ENCODE data around the gene EFNA1. TPM values are rescaled to one million over a fixed set of nuclear protein-coding genes. Genes with fewer than 3 reads are reported as not detected.
"Not testable (repeated sequence)": the region's sequence is repeated elsewhere in the genome, so short reads cannot be mapped to it uniquely, and the experiment has no call there.

EFNA1 gene
- total RNA-seq, 1 donor from 2014 or later = 144 TPM

DNA sequence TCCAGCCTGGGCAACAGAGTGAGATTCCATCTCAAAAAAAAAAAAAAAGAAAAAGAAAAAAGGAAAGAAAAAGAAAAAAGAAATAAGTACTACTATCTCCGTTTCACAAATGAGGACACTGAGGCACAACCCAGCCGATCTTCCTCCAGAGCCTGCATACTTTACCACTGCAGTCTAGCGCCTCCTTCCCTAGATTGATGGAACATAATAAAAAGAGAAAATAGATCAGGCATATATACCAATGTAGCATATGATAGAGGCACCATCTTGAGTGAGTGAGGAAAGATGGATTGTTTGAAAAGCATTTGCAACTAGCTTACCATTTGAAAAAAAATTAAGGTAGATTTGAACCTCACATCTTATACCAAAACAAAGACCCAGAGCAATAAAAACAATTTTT, 17.8 kb downstream of the EFNA1 start:
- no peak overlapping the region for H3K27ac ChIP-seq
- no peaks in the 10 kb centered on the region for H3K9me3 ChIP-seq
- TF ChIP-seq, protein P1, sequence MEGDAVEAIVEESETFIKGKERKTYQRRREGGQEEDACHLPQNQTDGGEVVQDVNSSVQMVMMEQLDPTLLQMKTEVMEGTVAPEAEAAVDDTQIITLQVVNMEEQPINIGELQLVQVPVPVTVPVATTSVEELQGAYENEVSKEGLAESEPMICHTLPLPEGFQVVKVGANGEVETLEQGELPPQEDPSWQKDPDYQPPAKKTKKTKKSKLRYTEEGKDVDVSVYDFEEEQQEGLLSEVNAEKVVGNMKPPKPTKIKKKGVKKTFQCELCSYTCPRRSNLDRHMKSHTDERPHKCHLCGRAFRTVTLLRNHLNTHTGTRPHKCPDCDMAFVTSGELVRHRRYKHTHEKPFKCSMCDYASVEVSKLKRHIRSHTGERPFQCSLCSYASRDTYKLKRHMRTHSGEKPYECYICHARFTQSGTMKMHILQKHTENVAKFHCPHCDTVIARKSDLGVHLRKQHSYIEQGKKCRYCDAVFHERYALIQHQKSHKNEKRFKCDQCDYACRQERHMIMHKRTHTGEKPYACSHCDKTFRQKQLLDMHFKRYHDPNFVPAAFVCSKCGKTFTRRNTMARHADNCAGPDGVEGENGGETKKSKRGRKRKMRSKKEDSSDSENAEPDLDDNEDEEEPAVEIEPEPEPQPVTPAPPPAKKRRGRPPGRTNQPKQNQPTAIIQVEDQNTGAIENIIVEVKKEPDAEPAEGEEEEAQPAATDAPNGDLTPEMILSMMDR (IDR thresholded peaks at IDR 0.05) = no peak
- H3K4me3 ChIP-seq = no peak overlapping the region
- H3K36me3 ChIP-seq = no peaks in the 10 kb centered on the region
- DNase-seq (no peak), ATAC-seq (no peak)
- H3K27me3 ChIP-seq (ENCODE audit: low read depth) = no peaks in the 10 kb centered on the region
- peaks cover 3% of the 10 kb centered on the region for H3K4me1 ChIP-seq
- intact Hi-C loops (cut with DNase I) = no loop called here

DNA sequence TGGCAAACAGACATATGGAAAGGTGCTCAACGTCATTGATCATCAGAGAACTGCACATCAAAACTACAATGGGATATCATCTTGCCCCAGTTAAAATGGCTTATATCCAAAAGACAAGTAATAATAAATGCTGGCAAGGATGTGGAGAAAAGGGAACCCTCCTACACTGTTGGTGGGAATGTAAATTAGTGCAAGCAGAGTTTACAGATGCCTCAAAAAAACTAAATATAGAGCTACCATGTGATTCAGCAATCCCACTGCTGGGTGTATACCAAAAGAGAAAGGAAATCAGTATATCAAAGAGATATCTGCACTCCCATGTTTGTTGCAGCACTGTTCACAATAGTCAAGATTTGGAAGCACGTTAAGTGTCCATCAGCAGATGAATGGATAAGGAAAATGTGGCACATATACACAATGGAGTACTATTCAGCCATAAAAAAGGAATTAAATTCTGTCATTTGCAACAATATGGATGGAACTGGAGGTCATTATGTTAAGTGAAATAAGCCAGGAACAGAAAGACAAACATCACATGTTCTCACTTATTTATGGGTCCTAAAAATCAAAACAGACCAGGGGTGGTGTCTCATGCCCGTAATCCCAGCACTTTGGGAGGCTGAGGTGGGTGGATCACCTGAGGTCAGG, 28.4 kb downstream of the EFNA1 start:
- H3K27me3 ChIP-seq (ENCODE audit: low read depth); H3K27ac ChIP-seq; H3K4me1 ChIP-seq; H3K9me3 ChIP-seq; DNase-seq; intact Hi-C loops (cut with DNase I); H3K4me3 ChIP-seq; ATAC-seq; H3K36me3 ChIP-seq: not testable (repeated sequence)

DNA sequence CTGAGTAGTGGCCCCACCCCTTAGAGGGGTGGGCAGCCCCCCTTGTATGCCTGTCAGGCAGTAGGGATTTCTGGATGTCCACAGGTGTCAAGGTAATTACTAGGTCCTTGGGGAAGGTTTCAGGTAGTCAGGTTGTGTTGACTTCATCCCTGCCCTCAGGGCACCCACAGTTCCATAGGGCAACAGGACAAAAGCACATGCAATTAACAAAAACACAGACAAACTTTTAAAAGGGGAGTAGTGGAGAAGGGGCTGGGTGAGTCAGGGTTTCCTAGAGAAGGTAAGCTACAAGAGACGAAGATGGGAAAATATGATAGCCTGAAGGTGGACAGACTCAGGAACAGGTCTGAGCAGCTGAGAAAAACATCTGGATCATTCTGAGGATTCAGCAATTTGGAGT, 31.3 kb downstream of the EFNA1 start:
- H3K36me3 ChIP-seq = no peaks in the 10 kb centered on the region
- no peaks in the 10 kb centered on the region for H3K4me1 ChIP-seq
- intact Hi-C loops (cut with DNase I) = no loop called here
- H3K9me3 ChIP-seq = no peaks in the 10 kb centered on the region
- DNase-seq (no peak), ATAC-seq (no peak)
- TF ChIP-seq, protein P1 (IDR thresholded peaks at IDR 0.05) = no peak
- H3K27ac ChIP-seq = no peak overlapping the region
- H3K27me3 ChIP-seq (ENCODE audit: low read depth) = no peaks in the 10 kb centered on the region
- no peak overlapping the region for H3K4me3 ChIP-seq

DNA sequence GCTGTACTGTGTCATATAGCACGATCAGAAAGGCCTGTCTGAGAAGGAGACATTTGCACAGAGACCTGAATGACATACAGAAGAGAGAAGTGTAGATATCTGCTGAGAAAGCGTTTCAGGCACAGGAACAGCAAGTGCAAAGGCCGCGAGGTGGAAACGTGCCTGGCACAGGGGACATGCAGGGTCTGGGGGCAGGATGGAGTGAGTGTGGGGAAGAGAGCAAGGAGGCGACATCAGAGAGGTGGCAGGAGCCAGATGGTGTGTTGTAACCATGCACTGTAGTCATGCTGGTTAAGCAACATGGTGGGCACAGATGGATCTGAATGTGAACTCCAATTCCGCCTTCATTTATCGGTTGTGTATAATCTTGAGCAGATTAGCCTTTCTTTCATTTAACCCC, 32.5 kb downstream of the EFNA1 start:
- H3K36me3 ChIP-seq = no peaks in the 10 kb centered on the region
- intact Hi-C loops (cut with DNase I) = no loop called here
- no peak for DNase-seq

DNA sequence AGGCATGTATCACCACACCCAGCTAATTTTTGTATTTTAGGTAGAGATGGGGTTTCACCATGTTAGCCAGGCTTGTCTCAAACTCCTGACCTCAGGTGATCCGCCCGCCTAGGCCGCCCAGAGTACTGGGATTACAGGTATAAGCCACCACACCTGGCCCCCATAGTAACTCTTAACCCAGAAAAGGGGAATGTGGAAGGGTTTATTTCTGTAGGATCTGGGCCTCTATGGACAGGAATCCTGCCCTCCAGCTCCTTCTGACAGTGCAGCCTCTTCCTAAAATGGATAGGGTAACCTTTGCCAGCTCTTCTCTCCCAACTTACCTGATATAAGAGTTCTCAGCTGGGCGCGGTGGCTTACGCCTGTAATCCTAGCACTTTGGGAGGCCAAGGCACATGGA, 35.0 kb downstream of the EFNA1 start:
- H3K36me3 ChIP-seq; ATAC-seq; H3K27ac ChIP-seq; H3K4me3 ChIP-seq; DNase-seq; intact Hi-C loops (cut with DNase I); H3K27me3 ChIP-seq (ENCODE audit: low read depth); H3K9me3 ChIP-seq: not testable (repeated sequence)
- H3K4me1 ChIP-seq = peaks cover 21% of the 10 kb centered on the region

More for the DNA sequence above, 32.5 kb downstream of the EFNA1 start:
- no peak overlapping the region for H3K4me3 ChIP-seq
- H3K4me1 ChIP-seq = no peaks in the 10 kb centered on the region
- TF ChIP-seq, protein P1 (IDR thresholded peaks at IDR 0.05) = no peak
- no peak overlapping the region for H3K27ac ChIP-seq
- no peak for ATAC-seq
- no peaks in the 10 kb centered on the region for H3K9me3 ChIP-seq
- no peaks in the 10 kb centered on the region for H3K27me3 ChIP-seq (ENCODE audit: low read depth)

DNA sequence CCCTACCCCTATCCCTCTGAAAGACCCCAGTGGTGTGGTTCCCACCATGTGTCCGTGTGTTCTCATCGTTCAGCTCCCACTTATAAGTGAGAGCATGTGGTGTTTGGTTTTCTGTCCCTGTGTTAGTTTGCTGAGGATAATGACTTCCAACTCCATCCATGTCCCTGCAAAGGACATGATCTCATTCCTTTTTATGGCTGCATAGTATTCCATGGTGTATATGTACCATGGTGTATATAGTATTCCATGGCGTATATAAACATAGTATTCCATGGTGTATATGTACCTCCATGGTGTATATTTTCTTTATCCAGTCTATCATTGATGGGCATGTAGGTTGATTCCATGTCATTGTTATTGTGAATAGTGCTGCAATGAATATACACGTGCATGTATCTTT, 36.1 kb downstream of the EFNA1 start:
- not testable (repeated sequence) for ATAC-seq

DNA sequence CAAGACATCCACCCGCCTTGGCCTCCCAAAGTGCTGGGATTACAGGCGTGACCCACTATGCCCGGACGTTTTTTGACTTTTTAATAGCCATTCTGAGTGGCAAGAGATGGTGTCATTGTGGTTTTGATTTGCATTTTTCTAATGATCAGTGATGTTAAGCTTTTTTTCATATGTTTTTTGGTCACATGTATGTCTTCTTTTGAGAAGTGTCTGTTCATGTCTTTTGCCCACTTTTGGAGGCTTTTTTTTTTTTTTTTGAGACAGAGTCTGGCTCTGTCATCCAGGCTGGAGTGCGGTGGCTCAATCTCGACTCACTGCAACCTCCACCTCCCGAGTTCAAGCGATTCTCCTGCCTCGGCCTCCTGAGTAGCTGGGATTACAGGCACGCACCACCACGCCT, 36.9 kb downstream of the EFNA1 start:
- H3K27ac ChIP-seq; H3K36me3 ChIP-seq; H3K4me3 ChIP-seq; H3K27me3 ChIP-seq (ENCODE audit: low read depth); DNase-seq; H3K9me3 ChIP-seq; ATAC-seq: not testable (repeated sequence)
- intact Hi-C loops (cut with DNase I) = loop anchor here (5.0 kb wide), 1 partner anchor 72 kb away; no protein-coding TSS in a partner anchor
- H3K4me1 ChIP-seq = peaks cover 25% of the 10 kb centered on the region

More for the DNA sequence above, 36.1 kb downstream of the EFNA1 start:
- DNase-seq; H3K27me3 ChIP-seq (ENCODE audit: low read depth); H3K36me3 ChIP-seq; H3K27ac ChIP-seq; H3K4me3 ChIP-seq; intact Hi-C loops (cut with DNase I); H3K9me3 ChIP-seq: not testable (repeated sequence)
- peaks cover 25% of the 10 kb centered on the region for H3K4me1 ChIP-seq
